Stomach (tissue), 4 donors: ENCODE data around the gene LIPM.

Experiments
- CTCF ChIP-seq, 7 experiments: fragments of 450-650 bp in 4 of 7; fragments of 200-600 bp in 3 of 7; sonication (generic) in 3 of 7; IDR thresholded peaks; one replicate each; pipeline ENCODE4 v1.5.1; 2016 to 2019; ENCODE audit warnings: antibody characterized with exemption in 7 of 7, control low read depth in 2 of 7, mild to moderate bottlenecking in 1 of 7
- EP300 ChIP-seq: sonication (generic); formaldehyde crosslinking; IDR thresholded peaks from one replicate; pipeline ENCODE4 v1.6.1; 2017; ENCODE audit warnings: antibody characterized with exemption
- POLR2A ChIP-seq, 4 donors: fragments of 450-650 bp; IDR thresholded peaks; one replicate each; pipeline ENCODE4 v1.6.1; 2016; ENCODE audit warnings: antibody characterized with exemption in 4 of 4, control low read depth in 2 of 4, mild to moderate bottlenecking in 1 of 4, moderate library complexity in 1 of 4

- TF ChIP-seq CTCF (IDR thresholded peaks at IDR 0.05) (no peak), POLR2A (IDR thresholded peaks at IDR 0.05) (no peak), EP300 (no peak)
Measured at GRCh38 chr10:88755753-88756152, 46.8 kb upstream of the LIPM start.
